Keratinocyte (primary cell): ENCODE measurements around the gene PRKAG2. TPM values are rescaled to one million over a fixed set of nuclear protein-coding genes. Genes with fewer than 3 reads are reported as not detected.

Source experiments
- DNase-seq: peaks from one replicate; pipeline ENCODE4 v3.0.0-alpha.2; 2011; ENCODE audit warnings: low read depth, missing footprints, low spot score
- FAIRE-seq: peaks from 2 replicates; lab custom pipeline; 2011; peaks lifted over from hg19 to GRCh38; lab: Jason Lieb, UNC
- H2AFZ ChIP-seq: 2 replicates; pipeline ENCODE4 v1.6.0; 2012; ENCODE audit warnings: low read length, control low read depth, inconsistent platforms; ENCODE audit not compliant: control insufficient read depth
- H3K27ac ChIP-seq: 2 replicates; pipeline ENCODE4 v1.5.1; 2011; ENCODE audit warnings: low read length; ENCODE audit not compliant: control insufficient read depth, insufficient read depth
- H3K27me3 ChIP-seq: 3 replicates; pipeline ENCODE4 v1.6.0; 2011; ENCODE audit warnings: low read length; ENCODE audit not compliant: control insufficient read depth, insufficient read depth; ENCODE audit errors: extremely low read depth
- H3K36me3 ChIP-seq, 2 experiments: 2 replicates in 1 of 2; 3 replicates in 1 of 2; pipeline ENCODE4 v1.5.1; 2011; ENCODE audit warnings: low read length in 2 of 2, mild to moderate bottlenecking in 1 of 2; ENCODE audit not compliant: control insufficient read depth in 2 of 2, insufficient read depth in 2 of 2; ENCODE audit errors: extremely low read depth in 1 of 2
- H3K4me1 ChIP-seq: 3 replicates; pipeline ENCODE4 v1.5.1; 2011; ENCODE audit warnings: low read length; ENCODE audit not compliant: control insufficient read depth, insufficient read depth; ENCODE audit errors: extremely low read depth
- H3K4me2 ChIP-seq: 3 replicates; pipeline ENCODE4 v1.6.0; 2011; ENCODE audit warnings: low read depth, low read length; ENCODE audit not compliant: control insufficient read depth, insufficient read depth; ENCODE audit errors: extremely low read depth
- H3K4me3 ChIP-seq, 3 experiments: fragments of 200-600 bp in 1 of 3; sonication (generic) in 1 of 3; 2 replicates in 2 of 3; 3 replicates in 1 of 3; pipeline ENCODE4 v1.5.1; 2011 to 2016; ENCODE audit warnings: low read length in 3 of 3, mild to moderate bottlenecking in 3 of 3, control low read depth in 2 of 3, inconsistent platforms in 1 of 3, low read depth in 1 of 3, mixed read lengths in 1 of 3, mixed run types in 1 of 3, moderate library complexity in 1 of 3; ENCODE audit not compliant: control insufficient read depth in 2 of 3, insufficient read depth in 2 of 3; ENCODE audit errors: extremely low read depth in 1 of 3
- H3K79me2 ChIP-seq: 2 replicates; pipeline ENCODE4 v1.6.0; 2012; ENCODE audit warnings: low read length; ENCODE audit not compliant: control insufficient read depth, insufficient read depth
- H3K9ac ChIP-seq: 3 replicates; pipeline ENCODE4 v1.6.0; 2011; ENCODE audit warnings: low read length; ENCODE audit not compliant: control insufficient read depth, insufficient read depth; ENCODE audit errors: extremely low read depth
- H3K9me1 ChIP-seq: 3 replicates; pipeline ENCODE4 v1.6.0; 2011; ENCODE audit warnings: low read length; ENCODE audit not compliant: control insufficient read depth, insufficient read depth; ENCODE audit errors: extremely low read depth
- H3K9me3 ChIP-seq: 2 replicates; pipeline ENCODE4 v1.5.1; 2012; ENCODE audit warnings: low read depth, low read length; ENCODE audit not compliant: control insufficient read depth
- H4K20me1 ChIP-seq: 3 replicates; pipeline ENCODE4 v1.6.0; 2011; ENCODE audit warnings: low read length; ENCODE audit not compliant: control insufficient read depth, insufficient read depth; ENCODE audit errors: extremely low read depth
- CTCF ChIP-seq, 3 experiments: IDR thresholded peaks in 1 of 3; conservative IDR thresholded peaks in 1 of 3; optimal IDR thresholded peaks in 1 of 3; 2 replicates in 2 of 3; 3 replicates in 1 of 3; pipeline versions ENCODE3 to v1.5.1; 2011; ENCODE audit warnings: low read length in 3 of 3, mild to moderate bottlenecking in 3 of 3, moderate library complexity in 2 of 3, control low read depth in 1 of 3, inconsistent platforms in 1 of 3; ENCODE audit not compliant: insufficient read depth in 2 of 3; ENCODE audit errors: extremely low read depth in 1 of 3
- EZH2 ChIP-seq: IDR thresholded peaks from one replicate; pipeline ENCODE4 v1.6.1; 2012; ENCODE audit warnings: inconsistent platforms, mild to moderate bottlenecking, low read length, moderate library complexity
- dilution Hi-C: fragments of 300-500 bp; cut with MboI; formaldehyde crosslinking; loops from one replicate; pipeline ENCODE4 v1.7.0; 2020; ENCODE audit warnings: low sequenced_read_pairs; ENCODE audit not compliant: extremely low pct_ligation_motif_present
- polyA plus RNA-seq, 5 experiments: library from polyadenylated mRNA; depleted of rRNA in 3 of 5; stranded (reverse) in 3 of 5; stranded (forward) in 1 of 5; unstranded in 1 of 5; fragments of >200 nt; gene quantifications; 1 replicate in 1 of 5; 2 replicates in 3 of 5; 3 replicates in 1 of 5; pipeline versions ENCODE4 v1.2.1 to v1.2.3, GENCODE V29; 2011 to 2012; ENCODE audit warnings: missing spikeins in 2 of 5, low read depth in 1 of 5, low replicate concordance in 1 of 5

PRKAG2 gene
- polyA plus RNA-seq, 1 donor (not counting 4 experiments of a cell fraction or from before 2014, with no cell fraction given), result 39.5 TPM

DNA sequence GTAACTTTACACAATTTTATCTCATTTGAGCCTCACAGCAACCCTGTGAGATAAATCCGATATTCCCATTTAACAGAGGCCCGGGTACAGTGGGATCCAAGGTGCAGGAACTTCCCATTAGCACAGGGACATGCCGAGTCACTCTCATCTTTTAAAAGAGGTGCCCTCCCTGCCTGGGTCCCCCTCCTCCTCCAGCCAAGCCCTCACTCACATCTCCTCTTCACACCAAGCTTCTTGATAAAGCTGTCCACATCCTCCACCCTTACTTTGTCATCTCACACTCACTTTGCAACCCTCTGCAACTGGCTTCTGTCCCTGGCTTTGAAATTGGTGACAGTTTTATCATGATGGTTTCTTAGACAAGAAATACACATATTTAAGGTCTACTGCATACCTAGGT, 212.6 kb downstream of the PRKAG2 start:
- FAIRE-seq (no peak), DNase-seq (no peak)
- H4K20me1 ChIP-seq, result no peaks in the 10 kb centered on the region
- H3K4me2 ChIP-seq, result no peak overlapping the region
- H3K27me3 ChIP-seq, result no peaks in the 10 kb centered on the region
- no peaks in the 10 kb centered on the region for H3K9me1 ChIP-seq
- no peak overlapping the region for H3K4me3 ChIP-seq
- no peak overlapping the region for H2AFZ ChIP-seq
- no peaks in the 10 kb centered on the region for H3K4me1 ChIP-seq
- no peak overlapping the region for H3K9ac ChIP-seq
- no peak overlapping the region for H3K27ac ChIP-seq
- no peaks in the 10 kb centered on the region for H3K36me3 ChIP-seq
- H3K9me3 ChIP-seq, result peaks cover 3% of the 10 kb centered on the region
- dilution Hi-C loops, result no loop called here
- TF ChIP-seq CTCF (optimal IDR thresholded peaks at IDR 0.05 in 1 of 3, IDR thresholded peaks at IDR 0.05 in 1 of 3, conservative IDR thresholded peaks at IDR 0.05 in 1 of 3; ENCODE audit: extremely low read depth in 1 of 3, insufficient read depth in 2 of 3, low read length in 3 of 3) (no peak), EZH2 (no peak)
- H3K79me2 ChIP-seq, result no peaks in the 10 kb centered on the region

DNA sequence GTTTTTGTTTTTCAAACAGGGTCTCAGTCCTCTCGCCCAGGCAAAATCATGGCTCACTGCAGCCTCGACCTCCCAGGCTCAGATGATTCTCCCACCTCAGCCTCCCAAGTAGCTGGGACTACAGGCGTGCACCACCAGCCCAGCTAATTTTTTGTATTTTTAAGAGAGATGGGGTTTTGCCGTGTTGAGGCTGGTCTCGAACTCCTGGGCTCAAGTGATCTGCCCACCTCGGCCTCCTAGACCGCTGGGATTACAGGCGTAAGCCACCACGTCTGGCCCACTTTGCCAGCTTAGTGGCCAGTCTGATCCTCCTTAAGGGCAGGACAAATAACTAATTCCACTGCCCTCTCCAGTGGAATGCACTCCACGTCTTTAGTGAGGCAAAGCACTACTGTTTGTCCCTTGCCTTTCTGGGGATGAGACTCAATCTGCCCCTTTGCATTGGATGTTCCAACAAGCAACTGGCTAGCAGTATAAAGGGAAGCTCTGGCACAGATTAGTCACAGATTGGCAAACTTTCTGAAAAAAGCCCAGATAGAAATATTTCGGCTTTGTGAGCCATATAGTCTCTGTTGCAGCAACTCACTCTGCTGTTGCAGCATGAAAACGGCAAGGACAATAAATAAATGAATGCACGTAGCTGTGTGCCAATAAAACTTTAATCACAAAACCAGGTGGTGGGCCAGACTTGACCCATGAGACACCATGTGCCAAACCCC, 213.4 kb downstream of the PRKAG2 start:
- Histone ChIP-seq H3K27me3 (no peaks in the 10 kb centered on the region), H3K79me2 (no peaks in the 10 kb centered on the region), H3K9me3 (peaks cover 3% of the 10 kb centered on the region), H3K4me2 (no peak overlapping the region), H3K27ac (no peak overlapping the region), H2AFZ (no peak overlapping the region), H4K20me1 (no peaks in the 10 kb centered on the region), H3K9ac (no peak overlapping the region), H3K9me1 (no peaks in the 10 kb centered on the region), H3K36me3 (no peaks in the 10 kb centered on the region), H3K4me1 (no peaks in the 10 kb centered on the region), H3K4me3 (no peak overlapping the region)
- no peak for TF ChIP-seq EZH2
- no peak for TF ChIP-seq CTCF (optimal IDR thresholded peaks at IDR 0.05 in 1 of 3, IDR thresholded peaks at IDR 0.05 in 1 of 3, conservative IDR thresholded peaks at IDR 0.05 in 1 of 3; ENCODE audit: extremely low read depth in 1 of 3, insufficient read depth in 2 of 3, low read length in 3 of 3)
- FAIRE-seq (no peak), DNase-seq (no peak)
- dilution Hi-C loops, result no loop called here
